IPS-NIHi7 (cell line): ENCODE results near the gene CNR1.
A peak's percentile ranks its signal among the peaks of the same experiment; 100 is the strongest.

Source experiments
- DNase-seq: peaks from one replicate; pipeline ENCODE4 v3.0.0; 2012; ENCODE audit warnings: mixed read lengths; ENCODE audit errors: extremely low spot score

The CNR1 gene

DNA sequence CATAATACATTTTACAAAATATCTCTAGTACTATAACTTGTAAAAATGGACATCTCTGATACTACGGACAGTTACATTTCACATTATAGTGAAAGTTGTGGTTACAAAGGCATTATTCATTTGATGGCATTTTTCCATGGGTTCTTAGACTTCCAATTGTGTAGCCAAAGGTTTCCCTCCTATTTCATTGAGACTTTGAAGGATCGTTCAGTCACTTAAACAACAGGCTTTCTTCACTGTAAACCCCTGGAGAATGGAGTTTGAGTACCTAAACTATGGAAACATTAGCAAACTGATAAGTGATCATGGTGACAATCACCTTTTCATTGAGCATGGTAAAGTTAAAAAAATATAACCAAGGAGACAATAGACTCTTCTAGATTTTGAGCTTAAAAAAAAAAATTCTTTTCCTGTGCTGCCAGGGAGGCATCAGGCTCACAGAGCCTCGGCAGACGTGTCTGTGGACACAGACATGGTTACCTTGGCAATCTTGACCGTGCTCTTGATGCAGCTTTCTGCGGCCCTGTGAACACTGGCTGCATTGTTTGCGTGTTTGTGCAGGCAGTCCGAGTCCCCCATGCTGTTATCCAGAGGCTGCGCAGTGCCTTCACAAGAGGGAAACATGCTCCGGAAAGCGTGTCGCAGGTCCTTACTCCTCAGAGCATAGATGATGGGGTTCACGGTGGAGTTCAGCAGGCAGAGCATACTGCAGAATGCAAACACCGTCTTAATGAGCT lies 22.6 kb downstream of the CNR1 start:
- DNase-seq, result no peak

- DNase-seq, result no peak
These were observed 23.9 kb downstream of the CNR1 start for GRCh38 chr6:88142297-88142668.

- DNase-seq, result no peak
These were observed 24.4 kb downstream of the CNR1 start for GRCh38 chr6:88141561-88142296.

DNA sequence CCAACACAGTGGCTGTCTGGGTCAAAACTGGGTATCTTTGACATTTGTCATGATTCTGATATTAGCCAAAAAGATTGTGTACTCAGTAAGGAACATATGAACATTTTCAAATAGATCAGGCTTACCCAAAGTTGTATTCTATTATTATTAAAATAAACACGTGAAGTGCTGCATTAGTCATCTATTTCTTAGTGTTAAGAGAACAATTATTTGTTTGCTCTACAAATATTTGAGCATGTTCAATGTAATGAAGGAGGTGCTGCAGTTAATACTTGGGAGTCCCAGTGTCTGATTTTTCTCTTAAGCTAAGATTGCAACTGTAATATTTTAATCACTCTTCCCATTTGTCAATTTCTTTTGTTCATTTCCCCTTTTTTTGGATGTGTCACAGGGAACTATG lies 28.2 kb downstream of the CNR1 start:
- no peak for DNase-seq

GRCh38 chr6:88135578-88136114 lies 30.5 kb downstream of the CNR1 start:
- DNase-seq, result no peak

DNA sequence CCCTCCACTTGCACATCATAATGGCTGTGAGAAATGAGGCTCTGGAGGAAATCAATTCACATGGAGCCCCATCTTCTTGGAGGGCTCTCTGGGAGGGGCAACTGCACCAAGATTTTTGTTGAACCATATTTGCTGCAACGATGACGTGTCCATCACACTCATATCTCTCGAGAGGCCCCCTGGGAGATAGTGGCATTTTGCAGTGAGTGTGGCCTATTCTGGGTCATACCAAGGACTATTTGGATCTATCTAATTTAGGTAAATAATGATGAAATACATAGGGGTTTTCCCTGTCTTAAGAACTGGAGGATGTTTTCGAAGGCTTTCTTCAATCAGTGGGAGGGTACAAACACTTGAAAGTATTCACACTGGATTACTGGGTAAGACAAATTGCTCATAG lies 31.6 kb downstream of the CNR1 start:
- DNase-seq, result no peak

DNA sequence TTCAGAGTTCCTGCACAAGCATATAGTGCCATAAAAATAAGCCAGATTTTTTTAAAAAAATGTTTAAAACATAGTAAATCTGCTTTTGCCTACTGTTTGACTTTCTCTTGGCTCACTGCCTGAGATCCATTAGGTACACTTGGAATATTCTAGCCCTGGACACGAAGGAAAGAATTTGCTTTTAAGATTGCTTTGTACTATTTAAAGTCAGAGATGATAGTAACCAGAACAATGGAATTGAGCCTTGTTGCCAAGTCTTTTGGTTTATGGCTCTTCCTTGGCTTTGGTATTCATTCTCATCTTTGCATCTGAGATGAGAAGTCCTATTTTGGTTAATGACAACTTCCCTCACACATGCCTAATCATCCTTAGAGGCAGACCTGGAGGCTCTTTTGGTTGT lies 32.4 kb downstream of the CNR1 start:
- no peak for DNase-seq

DNA sequence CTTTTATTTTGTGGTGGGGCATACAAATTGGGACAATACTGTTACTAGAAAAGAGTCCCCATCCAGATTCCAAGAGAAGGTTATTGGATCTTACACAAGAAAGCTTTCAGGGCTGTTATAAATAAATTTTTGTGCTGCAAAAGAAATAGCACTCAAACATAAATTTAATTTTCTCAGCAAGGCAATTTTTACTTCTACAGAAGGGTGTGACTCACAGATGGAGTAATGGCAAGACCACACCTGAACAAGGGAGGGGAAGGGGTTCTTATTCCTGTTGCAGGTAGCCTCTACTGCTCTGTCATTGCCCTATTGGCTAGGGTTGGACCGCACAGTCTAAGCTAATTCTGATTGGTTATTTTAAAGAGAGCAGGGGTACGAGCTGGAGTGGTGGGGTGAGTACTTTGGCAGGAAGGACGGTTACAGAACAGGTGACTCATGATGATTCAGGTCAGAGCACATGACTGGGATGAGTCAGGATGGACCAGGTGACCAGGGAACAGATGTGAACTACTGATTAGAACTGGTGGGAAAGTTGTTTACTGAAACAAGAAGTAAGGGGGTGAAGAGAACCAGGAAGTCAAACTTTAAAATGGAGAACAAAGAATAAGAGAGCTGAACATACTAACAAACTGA lies 41.1 kb downstream of the CNR1 start:
- DNase-seq, result no peak

DNA sequence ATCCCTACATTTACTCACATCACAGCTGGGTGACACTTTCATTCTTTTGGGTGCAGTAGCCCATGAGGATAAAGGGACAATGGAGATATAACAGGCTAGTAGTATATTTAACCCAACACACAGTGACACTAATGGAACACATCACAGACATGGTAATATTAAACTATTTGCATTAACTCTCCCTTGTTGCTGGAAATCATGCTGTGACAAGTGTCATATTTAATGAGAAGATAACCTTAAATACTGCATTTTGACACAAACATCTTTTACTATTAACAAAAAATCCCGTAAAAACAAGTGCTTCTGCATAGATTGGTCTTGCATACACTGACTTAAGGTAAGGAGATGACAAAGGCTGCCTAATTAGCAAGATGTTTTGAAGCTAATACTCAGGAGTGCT lies 45.5 kb downstream of the CNR1 start:
- DNase-seq, result no peak

DNA sequence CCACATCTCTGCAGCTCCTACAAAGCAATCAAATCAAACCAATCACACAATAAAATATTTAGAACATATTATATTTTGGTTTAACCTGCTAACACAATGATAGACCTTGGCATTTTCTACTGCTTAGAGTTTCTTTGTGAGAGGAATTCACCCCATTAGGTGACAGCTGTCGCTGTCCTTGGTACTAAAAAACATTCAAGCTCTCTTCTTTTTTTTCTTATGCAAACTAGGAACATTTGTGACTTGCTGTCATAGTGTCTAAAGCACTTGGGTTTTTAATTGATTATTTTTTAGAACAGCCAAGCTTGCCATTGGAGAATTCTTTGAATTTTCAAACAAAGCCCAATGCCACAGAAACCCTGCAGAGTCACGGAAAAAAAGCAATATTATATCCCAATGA lies 46.4 kb downstream of the CNR1 start:
- peak; percentile 50 for DNase-seq

DNA sequence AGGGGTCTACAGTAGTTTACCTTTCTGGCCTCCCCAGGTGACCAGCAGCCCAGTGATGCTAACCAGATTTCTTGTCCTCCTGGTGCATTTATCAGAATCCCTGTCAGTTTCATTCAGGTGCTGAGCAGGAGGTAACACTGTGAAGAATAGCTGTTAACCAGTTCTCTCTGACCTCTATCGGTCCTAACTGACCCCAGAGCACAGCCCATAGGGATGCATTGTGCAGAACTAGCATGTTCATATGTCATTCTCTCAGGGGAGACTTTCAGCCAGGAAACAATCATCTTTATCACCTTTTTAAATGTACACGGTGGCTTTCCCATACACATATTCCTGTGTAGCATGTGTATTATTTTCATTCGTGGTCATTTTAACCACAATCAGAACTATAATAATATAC lies 49.9 kb downstream of the CNR1 start:
- DNase-seq, result no peak

DNA sequence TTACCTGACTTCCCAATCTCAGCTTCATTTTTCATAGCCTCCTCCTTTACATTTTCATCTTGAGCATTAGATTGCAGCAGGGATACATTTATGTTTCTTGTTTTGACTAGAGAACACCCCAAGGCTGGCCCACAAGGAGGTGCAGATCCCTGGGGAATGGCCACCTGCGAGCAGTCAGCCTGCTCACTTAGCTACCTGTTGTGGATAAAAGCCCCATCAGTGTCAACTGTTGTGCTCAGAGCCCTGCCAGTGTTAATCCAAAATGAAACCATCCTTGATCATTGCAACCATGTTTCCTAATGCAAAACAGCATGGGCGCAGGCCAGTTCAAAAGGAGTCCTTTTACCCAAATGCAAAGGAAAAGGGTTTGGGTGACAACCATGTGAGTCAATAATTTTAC lies 50.8 kb downstream of the CNR1 start:
- no peak for DNase-seq

DNA sequence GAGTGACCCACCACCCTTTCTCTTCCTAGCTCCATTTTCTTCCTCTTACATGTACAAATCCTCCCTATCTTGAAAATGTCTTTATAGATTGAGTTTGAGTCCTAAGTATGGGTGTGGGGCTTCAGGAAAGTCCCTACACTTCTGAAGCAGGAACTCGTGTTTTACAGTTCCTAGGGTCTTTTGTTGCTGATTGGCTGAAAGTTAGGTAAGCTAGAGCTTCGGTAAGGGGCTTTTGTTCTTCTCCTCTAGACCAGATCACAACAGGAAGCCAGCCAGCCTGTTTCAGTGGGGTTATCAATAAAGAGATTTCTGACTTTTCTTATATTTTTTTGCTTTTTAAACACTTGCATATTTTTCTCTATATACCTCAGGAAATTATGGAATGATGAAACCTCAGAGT lies 51.3 kb downstream of the CNR1 start:
- no peak for DNase-seq

DNA sequence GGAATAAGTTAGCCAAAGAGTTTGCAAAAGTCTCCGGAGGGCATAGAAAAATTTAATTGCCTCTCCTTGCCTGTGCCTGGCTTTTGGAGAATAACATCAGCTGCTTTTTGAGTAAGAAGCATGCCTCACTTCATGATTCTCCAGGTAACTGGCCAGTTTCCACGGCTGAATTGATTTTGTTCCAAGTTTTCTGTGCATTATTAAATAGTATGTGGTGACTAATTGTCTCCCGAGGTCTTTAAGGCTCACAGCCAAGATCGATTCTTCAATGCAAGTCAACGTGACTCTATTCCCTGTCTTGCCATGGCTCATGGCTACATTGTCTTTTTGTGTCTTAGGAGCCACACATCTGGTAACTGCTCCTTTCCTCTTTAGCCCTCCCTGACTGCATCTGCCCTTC lies 54.2 kb downstream of the CNR1 start:
- DNase-seq, result no peak

- no peak for DNase-seq
These were observed 58.9 kb downstream of the CNR1 start for GRCh38 chr6:88107241-88107640.

GRCh38 chr6:88105741-88106340 lies 60.3 kb downstream of the CNR1 start:
- no peak for DNase-seq
